Ovary (tissue), 9 donors: ENCODE data around the gene ZNF76. TPM values are rescaled to one million over a fixed set of nuclear protein-coding genes. Genes with fewer than 3 reads are reported as not detected.

Experiments
- DNase-seq, 5 donors: peaks; one replicate each; pipeline ENCODE4 v3.0.0-alpha.2; 2019 to 2020
- H3K27ac ChIP-seq, 2 donors: fragments of 200-600 bp; one replicate each; pipeline versions ENCODE4 v1.5.1 to v1.8.0; 2019 to 2022
- H3K27me3 ChIP-seq: fragments of 200-600 bp; one replicate; pipeline ENCODE4 v1.8.0; 2022
- H3K36me3 ChIP-seq: fragments of 200-600 bp; sonication (generic); one replicate; pipeline ENCODE4 v1.5.1; 2019
- H3K4me1 ChIP-seq: one replicate; pipeline ENCODE4 v1.8.1; 2013; ENCODE audit warnings: mild to moderate bottlenecking, moderate library complexity; ENCODE audit not compliant: insufficient read depth
- H3K4me3 ChIP-seq: fragments of 200-600 bp; sonication (generic); one replicate; pipeline ENCODE4 v1.5.1; 2017
- H3K9me3 ChIP-seq, 2 donors: fragments of 200-600 bp in 1 of 2; sonication (generic) in 1 of 2; one replicate each; pipeline versions ENCODE4 v1.5.1 to v1.8.1; 2013 to 2019; ENCODE audit warnings: mild to moderate bottlenecking in 1 of 2, moderate library complexity in 1 of 2
- EP300 ChIP-seq: sonication (generic); formaldehyde crosslinking; IDR thresholded peaks from one replicate; pipeline ENCODE4 v1.6.1; 2017; ENCODE audit warnings: antibody characterized with exemption
- POLR2A ChIP-seq: fragments of 450-650 bp; IDR thresholded peaks from one replicate; pipeline ENCODE4 v1.6.1; 2017; ENCODE audit warnings: antibody characterized with exemption, mild to moderate bottlenecking, moderate library complexity
- WGBS, 3 donors: extraction: QIAGEN DNeasy Blood & Tissue Kit in 1 of 3; methylation state at CpG; one replicate each; pipeline versions ENCODE4 v1.1.5 to v1.1.7; 2013 to 2017; 5-methylcytosine and 5-hydroxymethylcytosine counted together
- intact Hi-C, 4 donors: fragments of 100-400 bp; cut with DNase I; formaldehyde crosslinking; loops; one replicate each; pipeline versions ENCODE4 v1.11.0 to v1.15.1; 2022 to 2023
- polyA plus RNA-seq, 2 donors: library from polyadenylated mRNA; stranded (reverse); fragments of 200-250 nt in 1 of 2; fragments of 350-450 nt in 1 of 2; fragmentation: Illumina TruSeq in 1 of 2; extraction: RNeasy Lipid Tissue Mini Kit (QIAGEN cat#74804) in 1 of 2; gene quantifications; one replicate each; pipeline ENCODE4 v1.2.3, GENCODE V29; 2013 to 2014
- total RNA-seq, 7 donors: library from RNA; depleted of rRNA in 2 of 7; stranded (reverse); fragments of >200 nt in 2 of 7; fragmentation: NEBNext Ultra II Directional in 3 of 7; extraction: Animal tissue kit (Norgen Biotek cat#: 25700) in 3 of 7; gene quantifications; one replicate each; pipeline versions ENCODE4 v1.1.0 to v1.2.4, GENCODE V29; 2016 to 2023
- TF ChIP-seq, protein P1 (sequence below), 3 donors: fragments of 450-650 bp in 2 of 3; fragments of 200-600 bp in 1 of 3; IDR thresholded peaks; one replicate each; pipeline versions ENCODE4 v1.5.1 to v1.8.0; 2016 to 2022; ENCODE audit warnings: antibody characterized with exemption in 3 of 3, mild to moderate bottlenecking in 1 of 3
- donor health status: DM: no; HTN: no; CAD: no; lungs with moderate emphysema.
- donor health status: DM: no; HTN: no; CAD: no.
- donor health status: Bipolar disorder and iron deficiency.
- donor health status: DM: yes; HTN: yes; CAD: no.
- donor health status: DM: no; HTN: no; CAD: no.
- donor health status: DM: yes; HTN: yes; CAD: no.

The ZNF76 gene
- total and polyA plus RNA-seq, 9 donors = 17.0 to 55.0 (median 42.8) TPM

DNA sequence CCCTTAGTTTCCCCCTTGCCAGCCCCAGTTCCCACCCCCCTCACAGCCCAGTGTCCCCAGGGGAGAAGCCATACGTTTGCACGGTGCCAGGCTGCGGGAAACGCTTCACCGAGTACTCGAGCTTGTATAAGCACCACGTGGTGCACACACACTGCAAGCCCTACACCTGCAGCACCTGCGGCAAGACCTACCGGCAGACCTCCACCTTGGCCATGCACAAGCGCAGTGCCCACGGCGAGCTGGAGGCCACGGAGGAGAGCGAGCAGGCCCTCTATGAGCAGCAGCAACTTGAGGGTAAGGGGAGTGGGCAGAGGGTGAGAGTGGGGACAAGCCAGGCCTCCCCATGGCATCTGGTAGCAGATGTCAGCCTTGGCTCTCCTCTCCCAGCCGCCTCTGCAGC lies 33.0 kb downstream of the ZNF76 start:
- DNase-seq = no peak
- no peaks in the 10 kb centered on the region for H3K36me3 ChIP-seq

DNA sequence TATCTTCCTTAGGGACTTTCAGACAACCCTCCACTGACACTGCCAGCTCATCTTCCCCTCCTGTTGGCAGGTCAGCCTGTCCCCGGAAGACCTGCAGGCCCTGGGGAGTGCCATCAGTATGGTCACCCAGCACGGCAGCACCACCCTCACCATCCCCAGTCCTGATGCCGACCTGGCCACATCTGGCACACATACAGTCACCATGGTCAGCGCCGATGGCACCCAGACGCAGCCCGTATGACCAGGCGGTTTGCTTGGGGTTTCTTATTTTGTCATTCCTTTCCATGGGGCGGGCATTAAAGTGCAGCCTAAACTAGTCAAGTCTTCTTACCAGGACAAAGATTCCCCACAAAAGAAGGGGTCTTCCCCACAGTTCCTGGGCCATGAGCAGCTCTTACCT lies 34.1 kb downstream of the ZNF76 start:
- WGBS, 3 donors = 87 to 93% (median 87%) methylated on average over 9 of the region's 9 CpGs
- H3K9me3 ChIP-seq = no peaks in the 10 kb centered on the region
- peaks cover 4% of the 10 kb centered on the region for H3K4me1 ChIP-seq
- no peak for TF ChIP-seq EP300
- no peak for TF ChIP-seq POLR2A
- TF ChIP-seq, protein P1, sequence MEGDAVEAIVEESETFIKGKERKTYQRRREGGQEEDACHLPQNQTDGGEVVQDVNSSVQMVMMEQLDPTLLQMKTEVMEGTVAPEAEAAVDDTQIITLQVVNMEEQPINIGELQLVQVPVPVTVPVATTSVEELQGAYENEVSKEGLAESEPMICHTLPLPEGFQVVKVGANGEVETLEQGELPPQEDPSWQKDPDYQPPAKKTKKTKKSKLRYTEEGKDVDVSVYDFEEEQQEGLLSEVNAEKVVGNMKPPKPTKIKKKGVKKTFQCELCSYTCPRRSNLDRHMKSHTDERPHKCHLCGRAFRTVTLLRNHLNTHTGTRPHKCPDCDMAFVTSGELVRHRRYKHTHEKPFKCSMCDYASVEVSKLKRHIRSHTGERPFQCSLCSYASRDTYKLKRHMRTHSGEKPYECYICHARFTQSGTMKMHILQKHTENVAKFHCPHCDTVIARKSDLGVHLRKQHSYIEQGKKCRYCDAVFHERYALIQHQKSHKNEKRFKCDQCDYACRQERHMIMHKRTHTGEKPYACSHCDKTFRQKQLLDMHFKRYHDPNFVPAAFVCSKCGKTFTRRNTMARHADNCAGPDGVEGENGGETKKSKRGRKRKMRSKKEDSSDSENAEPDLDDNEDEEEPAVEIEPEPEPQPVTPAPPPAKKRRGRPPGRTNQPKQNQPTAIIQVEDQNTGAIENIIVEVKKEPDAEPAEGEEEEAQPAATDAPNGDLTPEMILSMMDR (IDR thresholded peaks at IDR 0.05) = no peak
- no peak overlapping the region for H3K27ac ChIP-seq
- H3K36me3 ChIP-seq = no peaks in the 10 kb centered on the region
- no peak for DNase-seq
- H3K27me3 ChIP-seq = no peaks in the 10 kb centered on the region
- intact Hi-C loops = loop anchor here in 1 of 4 donors (1.0 kb wide), 1 partner anchor 30 kb away; no protein-coding TSS in a partner anchor
- no peak overlapping the region for H3K4me3 ChIP-seq

More for the DNA sequence above, 33.0 kb downstream of the ZNF76 start:
- Histone ChIP-seq H3K27ac (no peak overlapping the region), H3K4me3 (no peak overlapping the region), H3K4me1 (no peaks in the 10 kb centered on the region), H3K27me3 (no peaks in the 10 kb centered on the region), H3K9me3 (no peaks in the 10 kb centered on the region)
- 72 to 77% (median 75%) methylated on average over 15 of the region's 15 CpGs for WGBS, 3 donors
- TF ChIP-seq EP300 (no peak), POLR2A (no peak)
- TF ChIP-seq, protein P1 (IDR thresholded peaks at IDR 0.05) = no peak
- intact Hi-C loops = no loop called here

DNA sequence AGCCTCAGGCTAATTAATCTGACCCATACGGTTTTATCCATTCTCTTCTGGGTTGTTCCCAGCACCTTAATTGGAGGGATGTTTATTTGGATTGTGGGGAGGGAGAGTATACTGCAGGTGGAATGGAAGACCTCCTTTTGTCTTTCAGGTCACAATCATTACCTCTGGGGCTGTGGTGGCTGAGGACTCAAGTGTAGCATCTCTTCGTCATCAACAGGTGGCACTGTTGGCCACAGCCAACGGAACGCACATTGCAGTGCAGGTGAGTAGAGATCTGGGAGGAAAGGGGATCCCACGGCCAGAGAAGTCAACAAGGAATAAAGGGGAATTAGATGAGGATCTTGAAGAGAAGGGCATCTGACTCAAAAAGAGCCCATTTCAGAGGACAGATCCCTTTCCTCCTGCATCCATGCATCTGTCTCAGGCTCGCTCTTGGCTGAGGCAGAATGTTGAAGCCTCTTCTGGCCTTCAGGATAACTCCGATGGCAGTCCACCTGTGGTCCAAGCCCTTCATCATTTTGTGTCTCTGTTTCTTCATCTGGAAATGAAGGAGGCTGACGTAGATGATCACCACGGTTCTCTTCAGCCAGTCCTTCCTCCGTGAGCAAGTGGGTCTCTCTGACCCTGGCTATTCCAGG lies 34.9 kb downstream of the ZNF76 start:
- Histone ChIP-seq H3K36me3 (no peaks in the 10 kb centered on the region), H3K4me3 (no peak overlapping the region), H3K9me3 (no peaks in the 10 kb centered on the region), H3K4me1 (peaks cover 4% of the 10 kb centered on the region), H3K27me3 (no peaks in the 10 kb centered on the region), H3K27ac (no peak overlapping the region)
- intact Hi-C loops = no loop called here
- WGBS, 3 donors = 56 to 61% (median 57%) methylated on average over 10 of the region's 10 CpGs
- TF ChIP-seq, protein P1 (IDR thresholded peaks at IDR 0.05) = peak in 2 of 3 donors; percentile 23 to 37
- no peak for TF ChIP-seq POLR2A
- DNase-seq = peak in 1 of 5 donors; percentile 4

DNA sequence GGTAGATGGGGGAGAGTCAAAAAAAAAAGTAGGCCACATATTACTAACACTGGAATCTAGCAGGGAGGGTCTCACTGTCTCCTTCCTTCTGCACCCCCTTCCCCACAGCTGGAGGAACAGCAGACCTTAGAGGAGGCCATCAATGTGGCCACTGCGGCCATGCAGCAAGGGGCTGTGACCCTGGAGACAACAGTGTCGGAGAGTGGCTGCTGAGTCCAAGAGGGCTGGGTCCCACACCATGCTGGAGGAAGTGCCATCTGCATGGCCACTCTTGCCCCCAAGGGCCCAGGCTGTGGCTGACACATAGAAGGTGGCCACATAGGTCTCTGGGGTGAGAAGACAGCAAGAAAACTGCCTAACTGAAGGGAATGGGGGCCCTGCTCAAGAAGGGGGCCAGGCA lies 35.5 kb downstream of the ZNF76 start:
- Histone ChIP-seq H3K4me3 (no peak overlapping the region), H3K27me3 (no peaks in the 10 kb centered on the region), H3K9me3 (no peaks in the 10 kb centered on the region), H3K36me3 (no peaks in the 10 kb centered on the region), H3K27ac (no peak overlapping the region), H3K4me1 (peaks cover 4% of the 10 kb centered on the region)
- WGBS, 3 donors = 85 to 95% (median 95%) methylated on average over 2 of the region's 2 CpGs
- peak in 1 of 5 donors; percentile 15 for DNase-seq
- TF ChIP-seq POLR2A (no peak), EP300 (no peak)
- TF ChIP-seq, protein P1 (IDR thresholded peaks at IDR 0.05) = no peak
- intact Hi-C loops = no loop called here
